Right lobe of liver (tissue), 6 donors: Measurements from ENCODE around the gene RDM1. TPM values are rescaled to one million over a fixed set of nuclear protein-coding genes. Genes with fewer than 3 reads are reported as not detected.
A peak's percentile ranks its signal among the peaks of the same experiment; 100 is the strongest.

Experiments used
- ATAC-seq, 4 donors: fragments of 200-7000 bp; cut with Tn5 transposase; one replicate each; pipeline ENCODE4 v1.9.1; 2020; ENCODE audit warnings: mild to moderate bottlenecking in 4 of 4, moderate library complexity in 4 of 4
- DNase-seq, 3 donors: peaks; one replicate each; pipeline ENCODE4 v3.0.0-alpha.2; 2020
- H3K27ac ChIP-seq, 3 donors: fragments of 200-600 bp; one replicate each; pipeline ENCODE4 v1.8.0; 2022
- H3K27me3 ChIP-seq, 2 donors: fragments of 200-600 bp; one replicate each; pipeline ENCODE4 v1.8.0; 2022
- H3K36me3 ChIP-seq, 4 donors: fragments of 200-600 bp; sonication (generic) in 1 of 4; one replicate each; pipeline versions ENCODE4 v1.5.1 to v1.8.0; 2017 to 2022; ENCODE audit warnings: control low read depth in 1 of 4
- H3K4me1 ChIP-seq, 4 donors: fragments of 200-600 bp; sonication (generic) in 1 of 4; one replicate each; pipeline versions ENCODE4 v1.5.1 to v1.8.0; 2017 to 2022; ENCODE audit warnings: control low read depth in 1 of 4
- H3K4me3 ChIP-seq, 3 donors: fragments of 200-600 bp; one replicate each; pipeline ENCODE4 v1.8.0; 2022
- H3K9me3 ChIP-seq, 4 donors: fragments of 200-600 bp; sonication (generic) in 1 of 4; one replicate each; pipeline versions ENCODE4 v1.5.1 to v1.8.0; 2017 to 2022; ENCODE audit warnings: control low read depth in 1 of 4
- POLR2A ChIP-seq: fragments of 450-650 bp; IDR thresholded peaks from one replicate; pipeline ENCODE4 v1.6.1; 2017; ENCODE audit warnings: antibody characterized with exemption, mild to moderate bottlenecking
- WGBS: methylation state at CpG from one replicate; pipeline ENCODE4 v1.1.6; 2018; ENCODE audit warnings: low coverage, low lambda C conversion rate; ENCODE audit not compliant: insufficient coverage; ENCODE audit errors: missing lambda C conversion rate; 5-methylcytosine and 5-hydroxymethylcytosine counted together
- intact Hi-C, 2 donors: fragments of 100-400 bp; cut with DNase I; formaldehyde crosslinking; loops; one replicate each; pipeline versions ENCODE4 v1.11.2 to v1.14.1; 2022
- total RNA-seq, 6 experiments: library from RNA; depleted of rRNA in 2 of 6; stranded (reverse); fragments of >200 nt in 2 of 6; fragmentation: NEBNext Ultra II Directional in 3 of 6; extraction: Animal tissue kit (Norgen Biotek cat#: 25700) in 3 of 6; gene quantifications; one replicate each; pipeline versions ENCODE4 v1.1.0 to v1.2.4, GENCODE V29; 2016 to 2023
- TF ChIP-seq, protein P1 (sequence below), 4 donors: fragments of 200-600 bp in 3 of 4; fragments of 450-650 bp in 1 of 4; IDR thresholded peaks; one replicate each; pipeline versions ENCODE4 v1.5.1 to v1.8.0; 2016 to 2022; ENCODE audit warnings: antibody characterized with exemption in 4 of 4, mild to moderate bottlenecking in 2 of 4
- donor health status: DM: no; HTN: yes; CAD: no.
- donor health status: DM: no; HTN: no; CAD: no.
- donor health status: DM: no; HTN: no; CAD: no.
- donor health status: DM: no; HTN: yes; CAD: no.
- donor health status: DM: no; HTN: yes; CAD: no.

The RDM1 gene
- total RNA-seq, 6 experiments from 2014 or later: not detected

DNA sequence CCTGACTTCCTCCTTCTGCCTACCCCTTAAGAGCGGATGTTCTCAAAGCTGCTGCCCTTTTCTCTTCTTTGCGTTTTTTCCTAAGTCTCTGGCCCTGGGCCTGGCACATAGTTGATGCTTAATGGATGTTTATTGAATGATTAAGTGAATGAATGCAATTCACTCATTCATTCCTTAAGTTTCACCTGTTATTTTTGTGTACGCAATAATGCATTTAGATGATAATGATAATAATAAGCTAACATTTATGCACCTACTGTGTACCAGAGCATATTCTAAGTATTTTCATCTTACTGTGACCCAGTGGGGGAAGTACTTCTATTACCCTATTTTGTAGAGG, 54.8 kb downstream of the RDM1 start:
- Histone ChIP-seq H3K36me3 (no peaks in the 10 kb centered on the region), H3K9me3 (no peaks in the 10 kb centered on the region), H3K4me3 (no peak overlapping the region), H3K27me3 (no peaks in the 10 kb centered on the region), H3K27ac (no peak overlapping the region), H3K4me1 (no peaks in the 10 kb centered on the region)
- intact Hi-C loops: no loop called here
- WGBS: 31% methylated on average over 3 of the region's 3 CpGs
- DNase-seq (no peak), ATAC-seq (no peak)
- TF ChIP-seq POLR2A: no peak

DNA sequence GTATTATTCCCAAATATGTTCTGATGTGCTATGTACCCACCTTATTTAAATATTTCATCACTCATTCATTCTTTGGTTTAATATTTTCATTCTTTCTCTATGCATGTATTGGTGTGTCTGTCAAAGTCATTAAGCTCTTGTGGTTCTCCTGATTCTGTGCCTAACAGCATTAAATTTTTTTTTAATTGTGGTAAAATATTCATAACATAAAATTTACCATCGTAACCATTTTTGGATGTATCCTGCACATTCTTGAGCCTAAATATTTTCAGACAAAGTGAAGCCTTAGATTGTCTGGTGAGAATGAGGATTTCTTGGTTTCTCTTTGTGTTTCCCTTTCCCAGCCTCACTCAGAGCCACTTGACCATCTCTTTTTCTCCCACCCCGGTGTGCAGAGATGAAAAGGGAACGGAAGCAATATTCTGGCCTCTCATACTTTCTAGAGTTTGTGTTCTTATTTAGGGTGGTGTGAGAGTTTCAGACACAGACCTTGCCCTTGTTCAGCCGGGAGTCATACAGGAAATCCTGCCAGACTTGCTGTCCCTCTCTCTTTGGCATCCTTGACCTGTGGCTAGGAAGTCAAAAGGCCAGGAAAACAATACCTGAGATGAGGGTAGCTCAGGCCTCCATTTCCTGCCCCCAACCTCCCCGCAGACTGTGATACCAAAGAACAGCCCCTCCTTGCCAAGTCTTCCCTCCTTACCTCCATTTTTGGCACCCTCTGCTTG, 55.3 kb downstream of the RDM1 start:
- no peak overlapping the region for H3K27ac ChIP-seq
- peak; percentile 29 to 56 (median 41) for ATAC-seq
- no peaks in the 10 kb centered on the region for H3K27me3 ChIP-seq
- TF ChIP-seq POLR2A: no peak
- TF ChIP-seq, protein P1, sequence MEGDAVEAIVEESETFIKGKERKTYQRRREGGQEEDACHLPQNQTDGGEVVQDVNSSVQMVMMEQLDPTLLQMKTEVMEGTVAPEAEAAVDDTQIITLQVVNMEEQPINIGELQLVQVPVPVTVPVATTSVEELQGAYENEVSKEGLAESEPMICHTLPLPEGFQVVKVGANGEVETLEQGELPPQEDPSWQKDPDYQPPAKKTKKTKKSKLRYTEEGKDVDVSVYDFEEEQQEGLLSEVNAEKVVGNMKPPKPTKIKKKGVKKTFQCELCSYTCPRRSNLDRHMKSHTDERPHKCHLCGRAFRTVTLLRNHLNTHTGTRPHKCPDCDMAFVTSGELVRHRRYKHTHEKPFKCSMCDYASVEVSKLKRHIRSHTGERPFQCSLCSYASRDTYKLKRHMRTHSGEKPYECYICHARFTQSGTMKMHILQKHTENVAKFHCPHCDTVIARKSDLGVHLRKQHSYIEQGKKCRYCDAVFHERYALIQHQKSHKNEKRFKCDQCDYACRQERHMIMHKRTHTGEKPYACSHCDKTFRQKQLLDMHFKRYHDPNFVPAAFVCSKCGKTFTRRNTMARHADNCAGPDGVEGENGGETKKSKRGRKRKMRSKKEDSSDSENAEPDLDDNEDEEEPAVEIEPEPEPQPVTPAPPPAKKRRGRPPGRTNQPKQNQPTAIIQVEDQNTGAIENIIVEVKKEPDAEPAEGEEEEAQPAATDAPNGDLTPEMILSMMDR (IDR thresholded peaks at IDR 0.05): no peak
- intact Hi-C loops: no loop called here
- WGBS: 49% methylated on average over 5 of the region's 5 CpGs
- H3K9me3 ChIP-seq: no peaks in the 10 kb centered on the region
- no peak for DNase-seq
- H3K4me1 ChIP-seq: no peaks in the 10 kb centered on the region
- no peak overlapping the region for H3K4me3 ChIP-seq
- no peaks in the 10 kb centered on the region for H3K36me3 ChIP-seq

DNA sequence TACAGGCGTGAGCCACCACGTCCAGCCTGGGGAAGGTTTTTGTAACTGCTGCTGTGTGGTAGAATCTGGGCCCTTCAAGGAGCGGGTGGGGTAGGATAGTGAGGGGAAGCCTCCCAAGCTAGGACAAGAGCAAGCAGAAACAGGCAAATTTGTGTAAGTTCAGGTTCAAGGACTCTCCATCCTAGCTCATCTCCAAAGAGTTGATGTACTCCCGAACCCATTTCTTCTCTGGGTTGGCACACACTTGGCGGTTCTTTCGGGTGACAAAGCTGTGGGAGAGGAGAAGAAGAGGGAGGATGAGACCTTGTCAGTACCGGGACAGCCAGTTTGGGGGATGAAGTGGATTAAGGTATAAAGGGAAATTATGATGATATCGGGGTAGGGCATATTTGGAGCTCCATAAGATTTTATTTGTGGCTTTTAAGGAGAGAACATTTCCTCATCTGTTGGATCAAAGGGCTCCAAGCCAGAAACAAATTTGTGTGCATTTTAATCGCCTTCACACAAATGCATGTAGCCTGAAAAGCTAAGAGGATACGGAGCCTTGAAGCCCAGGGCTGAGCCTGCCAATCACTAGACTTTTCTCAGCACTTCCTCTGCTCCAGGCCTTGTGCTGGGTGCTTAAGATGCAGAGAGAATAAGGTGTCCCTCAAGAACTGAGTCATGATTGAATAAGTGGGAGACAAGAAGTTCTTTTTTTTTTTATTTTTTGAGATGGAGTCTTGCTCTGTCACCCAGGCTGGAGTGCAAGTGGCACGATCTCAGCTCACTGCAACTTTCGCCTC, 58.2 kb downstream of the RDM1 start:
- Histone ChIP-seq H3K4me1 (no peaks in the 10 kb centered on the region), H3K9me3 (no peaks in the 10 kb centered on the region), H3K27me3 (no peaks in the 10 kb centered on the region), H3K27ac (no peak overlapping the region), H3K4me3 (no peak overlapping the region), H3K36me3 (no peaks in the 10 kb centered on the region)
- DNase-seq (no peak), ATAC-seq (no peak)
- intact Hi-C loops: no loop called here
- TF ChIP-seq, protein P1 (IDR thresholded peaks at IDR 0.05): no peak
- TF ChIP-seq POLR2A: no peak
- WGBS: 93% methylated on average over 12 of the region's 12 CpGs

DNA sequence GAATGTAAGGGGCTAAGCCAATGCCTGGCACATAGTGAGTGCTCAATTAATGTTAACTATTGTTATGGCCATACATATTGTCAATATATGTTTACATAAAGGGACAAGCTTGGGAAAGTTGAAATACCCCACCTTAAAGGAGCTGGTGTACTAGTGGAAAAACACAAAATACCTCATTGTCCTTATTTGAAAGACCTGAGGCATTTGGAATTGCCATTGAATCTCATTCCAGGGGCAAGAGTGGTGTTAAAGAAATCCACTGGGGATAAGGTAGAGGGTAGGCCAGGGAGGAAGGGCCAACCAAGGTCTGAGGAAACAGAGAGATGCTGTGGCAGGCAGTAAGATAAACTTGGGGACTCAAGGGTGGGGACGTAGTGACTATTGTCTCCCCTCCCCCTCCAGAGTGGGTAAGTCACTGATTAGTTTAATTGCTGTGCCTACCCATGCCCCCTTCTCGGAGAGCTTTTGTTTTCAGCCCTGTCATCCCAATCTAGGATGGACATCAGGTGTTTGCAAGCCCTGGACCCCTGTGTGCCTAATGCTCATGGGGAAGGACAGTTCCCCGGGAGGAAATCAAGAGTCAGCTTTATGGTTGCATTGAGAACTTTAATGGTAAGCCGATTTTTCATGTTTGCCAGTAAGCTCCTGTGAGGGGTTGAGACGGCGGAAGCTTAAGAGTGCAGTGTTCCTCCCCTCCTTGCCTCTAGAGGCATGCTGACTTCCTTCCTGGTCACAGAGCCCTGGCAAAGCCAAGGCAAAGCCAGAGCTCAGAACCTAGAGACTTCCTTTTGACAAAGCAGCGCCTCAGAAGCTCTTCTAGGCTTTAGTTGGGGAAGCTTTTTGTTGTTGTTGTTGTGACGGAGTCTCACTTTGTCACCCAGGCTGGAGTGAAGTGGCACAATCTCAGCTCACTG, 59.4 kb downstream of the RDM1 start:
- H3K36me3 ChIP-seq: no peaks in the 10 kb centered on the region

More for the DNA sequence above, 59.4 kb downstream of the RDM1 start:
- Histone ChIP-seq H3K4me3 (no peak overlapping the region), H3K27ac (no peak overlapping the region), H3K4me1 (no peaks in the 10 kb centered on the region), H3K27me3 (no peaks in the 10 kb centered on the region), H3K9me3 (no peaks in the 10 kb centered on the region)
- 62% methylated on average over 2 of the region's 8 CpGs for WGBS
- TF ChIP-seq POLR2A: no peak
- TF ChIP-seq, protein P1 (IDR thresholded peaks at IDR 0.05): no peak
- DNase-seq: no peak
- intact Hi-C loops: no loop called here
- peak; percentile 64 to 76 (median 66) for ATAC-seq
